ENCODE measurements around the gene ARSJ. TPM values are rescaled to one million over a fixed set of nuclear protein-coding genes. Genes with fewer than 3 reads are reported as not detected.

Gene ARSJ
- total RNA-seq, 4 donors from 2014 or later, result 1.8 to 5.2 (median 2.8) TPM

- Histone ChIP-seq H3K4me1 (peaks cover 5 to 35% (median 11%) of the 10 kb centered on the region in 4 donors), H3K36me3 (no peaks in the 10 kb centered on the region), H3K4me3 (no peak overlapping the region), H3K27ac (peak overlapping the region in 1 of 4 donors; percentile 56), H3K9me3 (no peaks in the 10 kb centered on the region), H3K27me3 (no peaks in the 10 kb centered on the region)
- no peak for DNase-seq
- TF ChIP-seq POLR2A (IDR thresholded peaks at IDR 0.05) (no peak), EP300 (IDR thresholded peaks at IDR 0.05; ENCODE audit: low read depth) (no peak), POLR2AphosphoS5 (IDR thresholded peaks at IDR 0.05) (no peak)
- TF ChIP-seq, protein P1, sequence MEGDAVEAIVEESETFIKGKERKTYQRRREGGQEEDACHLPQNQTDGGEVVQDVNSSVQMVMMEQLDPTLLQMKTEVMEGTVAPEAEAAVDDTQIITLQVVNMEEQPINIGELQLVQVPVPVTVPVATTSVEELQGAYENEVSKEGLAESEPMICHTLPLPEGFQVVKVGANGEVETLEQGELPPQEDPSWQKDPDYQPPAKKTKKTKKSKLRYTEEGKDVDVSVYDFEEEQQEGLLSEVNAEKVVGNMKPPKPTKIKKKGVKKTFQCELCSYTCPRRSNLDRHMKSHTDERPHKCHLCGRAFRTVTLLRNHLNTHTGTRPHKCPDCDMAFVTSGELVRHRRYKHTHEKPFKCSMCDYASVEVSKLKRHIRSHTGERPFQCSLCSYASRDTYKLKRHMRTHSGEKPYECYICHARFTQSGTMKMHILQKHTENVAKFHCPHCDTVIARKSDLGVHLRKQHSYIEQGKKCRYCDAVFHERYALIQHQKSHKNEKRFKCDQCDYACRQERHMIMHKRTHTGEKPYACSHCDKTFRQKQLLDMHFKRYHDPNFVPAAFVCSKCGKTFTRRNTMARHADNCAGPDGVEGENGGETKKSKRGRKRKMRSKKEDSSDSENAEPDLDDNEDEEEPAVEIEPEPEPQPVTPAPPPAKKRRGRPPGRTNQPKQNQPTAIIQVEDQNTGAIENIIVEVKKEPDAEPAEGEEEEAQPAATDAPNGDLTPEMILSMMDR (IDR thresholded peaks at IDR 0.05), result no peak
- intact Hi-C loops (cut with DNase I; ENCODE audit: low total_unique reads), result no loop called here
- in situ Hi-C loops (cut with MboI; ENCODE audit: low pct_ligation_motif_present in 1 of 4, low pct_unique_long_range_greater_than_20kb in 1 of 4, low sequenced_read_pairs in 3 of 4), result loop anchor here in 1 of 4 donors (25.0 kb wide), 1 partner anchor 112 kb away; no protein-coding TSS in a partner anchor
Observed at GRCh38 chr4:113950207-113950606, 29.2 kb downstream of the ARSJ start.

GRCh38 chr4:113947484-113947883 is 32.0 kb downstream of the ARSJ start:
- WGBS, 2 donors (ENCODE audit: low coverage in 1 of 2), result 93 to 100% methylated on average over 1 of the region's 1 CpG
- Histone ChIP-seq H3K4me3 (no peak overlapping the region), H3K27ac (no peak overlapping the region), H3K4me1 (peaks cover 5 to 25% (median 11%) of the 10 kb centered on the region in 4 donors), H3K36me3 (no peaks in the 10 kb centered on the region), H3K27me3 (no peaks in the 10 kb centered on the region), H3K9me3 (no peaks in the 10 kb centered on the region)
- no peak for DNase-seq
- in situ Hi-C loops (cut with MboI; ENCODE audit: low pct_ligation_motif_present in 1 of 4, low pct_unique_long_range_greater_than_20kb in 1 of 4, low sequenced_read_pairs in 3 of 4) (loop anchor here in 3 of 4 donors (10.0 to 25.0 kb wide), 3 partner anchors 127 to 560 kb away; no protein-coding TSS in a partner anchor), intact Hi-C loops (cut with DNase I; ENCODE audit: low total_unique reads) (no loop called here)
- no peak for TF ChIP-seq POLR2AphosphoS5 (IDR thresholded peaks at IDR 0.05)
- TF ChIP-seq EP300 (IDR thresholded peaks at IDR 0.05; ENCODE audit: low read depth), result no peak
- no peak for TF ChIP-seq POLR2A (IDR thresholded peaks at IDR 0.05)
- TF ChIP-seq, protein P1 (IDR thresholded peaks at IDR 0.05), result no peak

GRCh38 chr4:113945906-113946305 is 33.5 kb downstream of the ARSJ start:
- Histone ChIP-seq H3K4me1 (peaks cover 0 to 11% (median 3%) of the 10 kb centered on the region in 4 donors), H3K4me3 (no peak overlapping the region), H3K27ac (no peak overlapping the region), H3K9me3 (no peaks in the 10 kb centered on the region), H3K36me3 (no peaks in the 10 kb centered on the region), H3K27me3 (no peaks in the 10 kb centered on the region)
- WGBS, 2 donors (ENCODE audit: low coverage in 1 of 2), result 83 to 100% methylated on average over 1 of the region's 1 CpG
- DNase-seq, result no peak
- in situ Hi-C loops (cut with MboI; ENCODE audit: low pct_ligation_motif_present in 1 of 4, low pct_unique_long_range_greater_than_20kb in 1 of 4, low sequenced_read_pairs in 3 of 4) (loop anchor here in 3 of 4 donors (10.0 to 25.0 kb wide), 3 partner anchors 129 to 559 kb away; no protein-coding TSS in a partner anchor), intact Hi-C loops (cut with DNase I; ENCODE audit: low total_unique reads) (no loop called here)
- TF ChIP-seq, protein P1 (IDR thresholded peaks at IDR 0.05), result no peak
- TF ChIP-seq POLR2A (IDR thresholded peaks at IDR 0.05) (no peak), POLR2AphosphoS5 (IDR thresholded peaks at IDR 0.05) (no peak), EP300 (IDR thresholded peaks at IDR 0.05; ENCODE audit: low read depth) (no peak)

- in situ Hi-C loops (cut with MboI; ENCODE audit: low pct_ligation_motif_present in 1 of 4, low pct_unique_long_range_greater_than_20kb in 1 of 4, low sequenced_read_pairs in 3 of 4), result loop anchor here in 3 of 4 donors (10.0 to 25.0 kb wide), 3 partner anchors 131 to 557 kb away; no protein-coding TSS in a partner anchor
- intact Hi-C loops (cut with DNase I; ENCODE audit: low total_unique reads), result no loop called here
- no peak for DNase-seq
- Histone ChIP-seq H3K9me3 (no peaks in the 10 kb centered on the region), H3K27ac (no peak overlapping the region), H3K36me3 (no peaks in the 10 kb centered on the region), H3K4me1 (no peaks in the 10 kb centered on the region), H3K4me3 (no peak overlapping the region), H3K27me3 (no peaks in the 10 kb centered on the region)
- WGBS, 2 donors (ENCODE audit: low coverage in 1 of 2), result 13 to 63% methylated on average over 1 to 3 of the region's 3 CpGs
- TF ChIP-seq POLR2AphosphoS5 (IDR thresholded peaks at IDR 0.05) (no peak), POLR2A (IDR thresholded peaks at IDR 0.05) (no peak), EP300 (IDR thresholded peaks at IDR 0.05; ENCODE audit: low read depth) (no peak)
- TF ChIP-seq, protein P1 (IDR thresholded peaks at IDR 0.05), result no peak
Observed at GRCh38 chr4:113943863-113944262, 35.6 kb downstream of the ARSJ start.
